Loucy (cell line): ENCODE results near the gene RSBN1.
"Not testable (repeated sequence)": the region's sequence is repeated elsewhere in the genome, so short reads cannot be mapped to it uniquely, and the experiment has no call there.

ENCODE experiments used
- H2AFZ ChIP-seq: fragments of 200-600 bp; sonication (generic); 2 replicates; pipeline ENCODE4 v1.6.0; 2016; ENCODE audit warnings: antibody characterized with exemption, mild to moderate bottlenecking, low read length, moderate library complexity
- H3F3A ChIP-seq: fragments of 200-600 bp; 2 replicates; pipeline ENCODE4 v1.6.0; 2016; ENCODE audit warnings: antibody characterized with exemption, low read depth, mild to moderate bottlenecking
- H3K27me3 ChIP-seq: fragments of 200-600 bp; sonication (generic); 2 replicates; pipeline ENCODE4 v1.6.1; 2014; ENCODE audit warnings: low read length, mild to moderate bottlenecking; ENCODE audit not compliant: insufficient read depth, poor library complexity, severe bottlenecking
- H3K36me3 ChIP-seq: fragments of 200-600 bp; sonication (generic); 2 replicates; pipeline ENCODE4 v1.6.1; 2016; ENCODE audit warnings: low read length; ENCODE audit not compliant: insufficient read depth
- H3K4me1 ChIP-seq: fragments of 200-600 bp; sonication (generic); 2 replicates; pipeline ENCODE4 v1.5.1; 2014; ENCODE audit warnings: low read length, mild to moderate bottlenecking; ENCODE audit not compliant: insufficient read depth, poor library complexity, severe bottlenecking
- H3K4me2 ChIP-seq: fragments of 200-600 bp; sonication (generic); 2 replicates; pipeline ENCODE4 v1.6.0; 2014; ENCODE audit warnings: antibody characterized with exemption, low read length, low read depth, mild to moderate bottlenecking; ENCODE audit not compliant: poor library complexity, severe bottlenecking
- H3K4me3 ChIP-seq: fragments of 200-600 bp; sonication (generic); 2 replicates; pipeline ENCODE4 v1.5.1; 2014; ENCODE audit warnings: low read length, mild to moderate bottlenecking, mixed read lengths; ENCODE audit not compliant: poor library complexity, severe bottlenecking
- H3K79me2 ChIP-seq: fragments of 200-600 bp; sonication (generic); 2 replicates; pipeline ENCODE4 v1.6.1; 2014; ENCODE audit warnings: low read length; ENCODE audit not compliant: insufficient read depth
- H3K9ac ChIP-seq: fragments of 200-600 bp; sonication (generic); 2 replicates; pipeline ENCODE4 v1.6.0; 2014; ENCODE audit warnings: mild to moderate bottlenecking, low read depth, low read length, moderate library complexity; ENCODE audit not compliant: poor library complexity, severe bottlenecking
- H3K9me2 ChIP-seq: fragments of 200-600 bp; sonication (generic); replicated peaks from 2 replicates; pipeline ENCODE4 v1.6.1; 2016; ENCODE audit warnings: low read depth, low read length, mixed read lengths
- H3K9me3 ChIP-seq: fragments of 200-600 bp; sonication (generic); 2 replicates; pipeline ENCODE4 v1.6.1; 2014; ENCODE audit warnings: mild to moderate bottlenecking, antibody characterized with exemption, low read length, low read depth; ENCODE audit not compliant: insufficient read depth
- H4K20me1 ChIP-seq: fragments of 200-600 bp; sonication (generic); 2 replicates; pipeline ENCODE4 v1.6.0; 2014; ENCODE audit warnings: antibody characterized with exemption, low read length, mild to moderate bottlenecking; ENCODE audit not compliant: insufficient read depth, poor library complexity, severe bottlenecking
- EZH2phosphoT487 ChIP-seq: fragments of 200-600 bp; IDR thresholded peaks from 2 replicates; pipeline ENCODE4 v1.6.1; 2018; ENCODE audit warnings: antibody characterized with exemption, mild to moderate bottlenecking, moderate library complexity, borderline replicate concordance
- TF ChIP-seq, protein P1 (sequence below): fragments of 200-600 bp; sonication (generic); conservative IDR thresholded peaks from 2 replicates; pipeline ENCODE4 v1.5.1; 2014; ENCODE audit warnings: mild to moderate bottlenecking, antibody characterized with exemption, low read length

Gene RSBN1

DNA sequence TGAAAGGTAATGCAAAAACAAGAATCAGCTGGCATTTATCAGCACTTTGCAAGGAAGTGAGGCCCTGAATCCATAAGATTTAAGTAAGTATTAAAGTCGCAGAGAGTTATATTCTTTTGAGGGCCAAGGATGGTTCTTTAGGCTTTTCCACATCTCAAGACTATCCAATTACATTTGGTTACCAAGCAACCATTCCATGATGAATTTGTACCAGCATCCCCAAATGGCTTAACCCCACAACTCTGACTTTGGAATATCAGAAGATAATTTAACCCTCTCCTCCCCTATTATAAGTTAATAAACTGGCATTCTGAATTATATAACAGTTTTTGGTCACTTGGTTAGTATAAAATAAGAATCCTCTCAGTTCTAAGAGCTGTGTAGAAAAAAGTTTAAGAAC is 55.8 kb downstream of the RSBN1 start:
- Histone ChIP-seq H3K9ac (peak overlapping the region; percentile 78), H4K20me1 (peaks cover 5% of the 10 kb centered on the region), H3K79me2 (peaks cover 53% of the 10 kb centered on the region), H3K9me3 (no peaks in the 10 kb centered on the region), H3K27me3 (no peaks in the 10 kb centered on the region), H3K9me2 (no peaks in the 10 kb centered on the region), H3K4me3 (peak overlapping the region; percentile 82), H3K36me3 (no peaks in the 10 kb centered on the region), H2AFZ (no peak overlapping the region), H3K4me2 (peak overlapping the region; percentile 72), H3K4me1 (peaks cover 28% of the 10 kb centered on the region), H3F3A (peaks cover 15% of the 10 kb centered on the region; the same call in 1 of the 2 replicates)
- TF ChIP-seq, protein P1, sequence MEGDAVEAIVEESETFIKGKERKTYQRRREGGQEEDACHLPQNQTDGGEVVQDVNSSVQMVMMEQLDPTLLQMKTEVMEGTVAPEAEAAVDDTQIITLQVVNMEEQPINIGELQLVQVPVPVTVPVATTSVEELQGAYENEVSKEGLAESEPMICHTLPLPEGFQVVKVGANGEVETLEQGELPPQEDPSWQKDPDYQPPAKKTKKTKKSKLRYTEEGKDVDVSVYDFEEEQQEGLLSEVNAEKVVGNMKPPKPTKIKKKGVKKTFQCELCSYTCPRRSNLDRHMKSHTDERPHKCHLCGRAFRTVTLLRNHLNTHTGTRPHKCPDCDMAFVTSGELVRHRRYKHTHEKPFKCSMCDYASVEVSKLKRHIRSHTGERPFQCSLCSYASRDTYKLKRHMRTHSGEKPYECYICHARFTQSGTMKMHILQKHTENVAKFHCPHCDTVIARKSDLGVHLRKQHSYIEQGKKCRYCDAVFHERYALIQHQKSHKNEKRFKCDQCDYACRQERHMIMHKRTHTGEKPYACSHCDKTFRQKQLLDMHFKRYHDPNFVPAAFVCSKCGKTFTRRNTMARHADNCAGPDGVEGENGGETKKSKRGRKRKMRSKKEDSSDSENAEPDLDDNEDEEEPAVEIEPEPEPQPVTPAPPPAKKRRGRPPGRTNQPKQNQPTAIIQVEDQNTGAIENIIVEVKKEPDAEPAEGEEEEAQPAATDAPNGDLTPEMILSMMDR: no peak
- no peak for TF ChIP-seq EZH2phosphoT487

DNA sequence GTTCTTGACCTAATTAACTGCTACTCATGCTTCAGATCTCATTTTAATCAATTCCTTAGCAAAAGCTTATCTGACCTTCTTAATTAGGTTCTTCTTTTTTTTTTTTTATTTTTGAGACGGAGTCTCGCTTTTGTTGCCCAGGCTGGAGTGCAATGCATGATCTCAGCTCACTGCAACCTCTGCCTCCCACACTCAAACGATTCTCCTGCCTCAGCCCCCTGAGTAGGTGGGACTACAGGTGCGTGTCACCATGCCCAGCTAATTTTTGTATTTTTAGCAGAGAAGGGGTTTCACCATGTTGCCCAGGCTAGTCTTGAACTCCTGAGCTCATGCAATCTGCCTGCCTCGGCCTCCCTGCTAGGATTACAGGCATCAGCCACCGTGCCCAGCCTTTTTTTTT is 58.9 kb downstream of the RSBN1 start:
- not testable (repeated sequence) for H3K4me3 ChIP-seq, H3K9ac ChIP-seq, H3K27me3 ChIP-seq, H3K9me2 ChIP-seq, H3F3A ChIP-seq, H3K9me3 ChIP-seq, H4K20me1 ChIP-seq, H2AFZ ChIP-seq, H3K36me3 ChIP-seq
- peaks cover 50% of the 10 kb centered on the region for H3K79me2 ChIP-seq
- H3K4me1 ChIP-seq: peaks cover 21% of the 10 kb centered on the region
- peak overlapping the region; percentile 36 for H3K4me2 ChIP-seq

DNA sequence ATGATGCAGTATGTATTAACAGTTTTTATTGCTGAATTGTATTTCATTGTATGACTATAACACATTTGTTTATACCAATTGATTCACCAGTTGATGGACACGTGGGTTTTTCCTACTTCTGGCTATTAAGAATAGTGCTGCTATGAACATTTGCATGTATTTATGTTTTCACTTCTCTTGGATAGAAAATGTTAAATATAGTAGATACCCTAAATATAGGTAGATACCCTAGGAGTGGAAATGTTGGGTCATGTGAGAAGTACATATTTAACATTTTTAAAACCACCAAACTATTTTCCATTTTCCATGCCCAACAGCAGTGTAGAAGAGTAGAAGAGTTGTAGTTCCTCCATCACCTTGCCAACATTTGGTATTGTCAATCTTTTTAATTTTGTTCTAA is 60.8 kb downstream of the RSBN1 start:
- no peak overlapping the region for H3K4me3 ChIP-seq
- no peak for TF ChIP-seq EZH2phosphoT487
- TF ChIP-seq, protein P1: no peak
- H3F3A ChIP-seq: no peaks in the 10 kb centered on the region
- H4K20me1 ChIP-seq: peaks cover 5% of the 10 kb centered on the region
- H3K36me3 ChIP-seq: peaks cover 13% of the 10 kb centered on the region; the same call in 1 of the 2 replicates
- H3K9me3 ChIP-seq: no peaks in the 10 kb centered on the region
- H3K79me2 ChIP-seq: peaks cover 32% of the 10 kb centered on the region
- no peak overlapping the region for H3K9ac ChIP-seq
- H3K27me3 ChIP-seq: no peaks in the 10 kb centered on the region
- peak overlapping the region; percentile 26 for H3K4me2 ChIP-seq
- H2AFZ ChIP-seq: no peak overlapping the region
- H3K4me1 ChIP-seq: peaks cover 11% of the 10 kb centered on the region
- no peaks in the 10 kb centered on the region for H3K9me2 ChIP-seq

DNA sequence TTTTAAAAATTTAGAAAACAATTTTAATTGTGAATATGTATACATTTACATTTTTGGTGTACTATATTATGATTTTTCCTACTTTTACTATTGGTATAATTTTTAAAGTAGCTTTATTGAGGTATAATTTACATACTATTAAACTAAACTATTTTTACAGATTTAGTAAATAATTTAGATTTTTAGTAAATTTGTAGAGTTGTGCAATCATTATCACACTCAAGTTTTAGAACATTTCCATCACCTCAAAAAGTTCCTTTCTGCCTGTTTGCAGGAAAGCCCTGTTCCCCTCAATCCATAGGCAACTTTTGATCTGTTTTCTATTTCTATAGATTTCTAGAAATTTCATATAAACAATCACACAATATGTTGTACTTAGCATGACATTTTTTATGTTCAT is 61.2 kb downstream of the RSBN1 start:
- Histone ChIP-seq H3K4me3 (no peak overlapping the region), H3K79me2 (peaks cover 30% of the 10 kb centered on the region), H4K20me1 (peaks cover 5% of the 10 kb centered on the region), H3K9ac (no peak overlapping the region), H3F3A (no peaks in the 10 kb centered on the region), H3K9me3 (no peaks in the 10 kb centered on the region), H3K9me2 (no peaks in the 10 kb centered on the region), H3K4me2 (no peak overlapping the region), H3K4me1 (peaks cover 7% of the 10 kb centered on the region), H3K27me3 (no peaks in the 10 kb centered on the region), H3K36me3 (peaks cover 15% of the 10 kb centered on the region; the same call in 1 of the 2 replicates), H2AFZ (no peak overlapping the region)
- TF ChIP-seq, protein P1: no peak
- no peak for TF ChIP-seq EZH2phosphoT487
